GM23338 (cell line): ENCODE measurements around the gene LSM14B. TPM values are rescaled to one million over a fixed set of nuclear protein-coding genes. Genes with fewer than 3 reads are reported as not detected.

Source experiments
- ATAC-seq: fragments of 200-7000 bp; cut with Tn5 transposase; 3 replicates; pipeline ENCODE4 v1.9.1; 2020
- DNase-seq: peaks from one replicate; pipeline ENCODE4 v3.0.0-alpha.2; 2015; ENCODE audit warnings: low spot score
- H2AFZ ChIP-seq: fragments of 200-600 bp; sonication (generic); 2 replicates; pipeline ENCODE4 v1.8.0; 2016; ENCODE audit warnings: antibody characterized with exemption, mild to moderate bottlenecking, moderate library complexity
- H3F3A ChIP-seq: fragments of 200-600 bp; sonication (generic); replicated peaks from 2 replicates; pipeline ENCODE4 v1.8.0; 2017; ENCODE audit warnings: antibody characterized with exemption, mixed run types, low read depth
- H3K27ac ChIP-seq: fragments of 200-600 bp; sonication (generic); 2 replicates; pipeline ENCODE4 v1.6.1; 2016; ENCODE audit warnings: low read depth
- H3K27me3 ChIP-seq: fragments of 200-600 bp; sonication (generic); 2 replicates; pipeline ENCODE4 v1.8.0; 2016; ENCODE audit warnings: mild to moderate bottlenecking, mixed run types, moderate library complexity; ENCODE audit not compliant: insufficient read depth
- H3K36me3 ChIP-seq: fragments of 200-600 bp; sonication (generic); 2 replicates; pipeline ENCODE4 v1.8.0; 2016; ENCODE audit warnings: mild to moderate bottlenecking; ENCODE audit not compliant: insufficient read depth
- H3K4me1 ChIP-seq: fragments of 200-600 bp; sonication (generic); 2 replicates; pipeline ENCODE4 v1.8.0; 2016; ENCODE audit warnings: mild to moderate bottlenecking, moderate library complexity; ENCODE audit not compliant: insufficient read depth
- H3K4me2 ChIP-seq: fragments of 200-600 bp; sonication (generic); 2 replicates; pipeline ENCODE4 v1.7.1; 2017; ENCODE audit warnings: mixed run types
- H3K4me3 ChIP-seq: fragments of 200-600 bp; sonication (generic); 2 replicates; pipeline ENCODE4 v1.6.1; 2016; ENCODE audit warnings: mixed run types
- H3K79me2 ChIP-seq: fragments of 200-600 bp; sonication (generic); replicated peaks from 2 replicates; pipeline ENCODE4 v1.8.0; 2017; ENCODE audit warnings: mild to moderate bottlenecking; ENCODE audit not compliant: insufficient read depth
- H3K9me2 ChIP-seq: fragments of 200-600 bp; sonication (generic); 2 replicates; pipeline ENCODE4 v1.8.0; 2017; ENCODE audit not compliant: insufficient read depth
- H4K20me1 ChIP-seq: fragments of 200-600 bp; sonication (generic); replicated peaks from 2 replicates; pipeline ENCODE4 v1.8.0; 2017; ENCODE audit warnings: mild to moderate bottlenecking; ENCODE audit not compliant: insufficient read depth
- H3K27ac Mint-ChIP-seq: 2 replicates; pipeline ENCODE4 v1.8.0; 2020; ENCODE audit warnings: inconsistent platforms, mild to moderate bottlenecking, moderate library complexity, mixed read lengths
- H3K27me3 Mint-ChIP-seq: 3 replicates; pipeline ENCODE4 v1.8.0; 2022; ENCODE audit warnings: low read depth, mild to moderate bottlenecking, moderate library complexity, mixed read lengths, inconsistent platforms; ENCODE audit not compliant: insufficient read depth, poor library complexity
- H3K36me3 Mint-ChIP-seq: 3 replicates; pipeline ENCODE4 v1.8.0; 2021; ENCODE audit warnings: low read depth, mild to moderate bottlenecking, inconsistent platforms, moderate library complexity, mixed read lengths
- H3K4me1 Mint-ChIP-seq: 3 replicates; pipeline ENCODE4 v1.8.0; 2020; ENCODE audit warnings: mild to moderate bottlenecking, inconsistent platforms, mixed read lengths
- H3K4me3 Mint-ChIP-seq: 3 replicates; pipeline ENCODE4 v1.8.0; 2021; ENCODE audit warnings: moderate library complexity, mild to moderate bottlenecking, inconsistent platforms, mixed read lengths
- H3K9me3 Mint-ChIP-seq: 3 replicates; pipeline ENCODE4 v1.8.0; 2020; ENCODE audit warnings: moderate library complexity, mild to moderate bottlenecking, inconsistent platforms, mixed read lengths
- CREB1 ChIP-seq: fragments of 250-450 bp; sonication (Bioruptor Pico); IDR thresholded peaks from 2 replicates; pipeline ENCODE4 v1.5.0; 2020; ENCODE audit warnings: low read depth, mild to moderate bottlenecking, moderate library complexity
- CTCF ChIP-seq, 2 experiments: fragments of 200-600 bp in 1 of 2; sonication (generic) in 1 of 2; conservative IDR thresholded peaks; 2 replicates each; pipeline versions ENCODE4 v1.5.1 to v1.6.1; 2016 to 2017; ENCODE audit warnings: antibody characterized with exemption in 2 of 2, low read depth in 2 of 2, mild to moderate bottlenecking in 2 of 2, moderate library complexity in 1 of 2
- ETS1 ChIP-seq: IDR thresholded peaks from 2 replicates; pipeline ENCODE4 v1.6.1; 2016; ENCODE audit warnings: antibody characterized with exemption
- EZH2 ChIP-seq: fragments of 200-600 bp; sonication (generic); IDR thresholded peaks from one replicate; pipeline ENCODE4 v1.8.0; 2017; ENCODE audit warnings: antibody characterized with exemption, mild to moderate bottlenecking, low read depth; ENCODE audit not compliant: unreplicated experiment
- EZH2phosphoT487 ChIP-seq: fragments of 200-600 bp; sonication (generic); IDR thresholded peaks from one replicate; pipeline ENCODE4 v1.8.1; 2018; ENCODE audit warnings: antibody characterized with exemption; ENCODE audit not compliant: unreplicated experiment
- JUNB ChIP-seq: IDR thresholded peaks from one replicate; pipeline ENCODE4 v1.6.1; 2016; ENCODE audit warnings: antibody characterized with exemption; ENCODE audit not compliant: unreplicated experiment
- NANOG ChIP-seq: IDR thresholded peaks from 2 replicates; pipeline ENCODE4 v1.6.1; 2016; ENCODE audit warnings: antibody characterized with exemption, borderline replicate concordance
- POLR2AphosphoS5 ChIP-seq: IDR thresholded peaks from 2 replicates; pipeline ENCODE4 v1.6.1; 2016; ENCODE audit warnings: antibody characterized with exemption, low read depth
- REST ChIP-seq: IDR thresholded peaks from one replicate; pipeline ENCODE4 v1.6.1; 2018; ENCODE audit warnings: antibody characterized with exemption; ENCODE audit not compliant: unreplicated experiment
- STAT1 ChIP-seq: IDR thresholded peaks from one replicate; pipeline ENCODE4 v1.6.1; 2016; ENCODE audit warnings: antibody characterized with exemption; ENCODE audit not compliant: unreplicated experiment
- ZNF114 ChIP-seq: fragments of 250-450 bp; sonication (Bioruptor Pico); IDR thresholded peaks from 2 replicates; pipeline ENCODE4 v1.5.0; 2020; ENCODE audit warnings: mild to moderate bottlenecking, moderate library complexity
- ZNF331 ChIP-seq: fragments of 250-450 bp; sonication (Bioruptor Pico); IDR thresholded peaks from 2 replicates; pipeline ENCODE4 v1.5.0; 2020; ENCODE audit warnings: low read depth, mild to moderate bottlenecking, moderate library complexity
- ZNF462 ChIP-seq: fragments of 250-450 bp; sonication (Bioruptor Pico); IDR thresholded peaks from 2 replicates; pipeline ENCODE4 v1.5.0; 2020; ENCODE audit warnings: mild to moderate bottlenecking, moderate library complexity
- polyA plus RNA-seq: library from polyadenylated mRNA; unstranded; fragments of >200 nt; fragmentation: Nextera tagmentation; extraction: Ambion mirVana; gene quantifications from 2 replicates; pipeline ENCODE4 v1.2.1, GENCODE V29; 2016
- total RNA-seq: library from RNA; depleted of rRNA; stranded (reverse); fragments of >200 nt; shearing (Covaris generic); gene quantifications from 2 replicates; pipeline ENCODE4 v1.2.3, GENCODE V29; 2014

Gene LSM14B
- total and polyA plus RNA-seq, 2 experiments from 2014 or later = 9.6 to 55.7 TPM

GRCh38 chr20:62111148-62111547, 11.1 kb upstream of the LSM14B start:
- H3K4me3 ChIP-seq = no peak overlapping the region
- Mint-ChIP-seq H3K9me3 (peaks cover 55% of the 10 kb centered on the region), H3K4me1 (peaks cover 4% of the 10 kb centered on the region; the same call in 1 of the 3 replicates), H3K27me3 (peaks cover 9% of the 10 kb centered on the region), H3K4me3 (no peak overlapping the region), H3K27ac (no peak overlapping the region), H3K36me3 (peaks cover 17% of the 10 kb centered on the region; the same call in 2 of the 3 replicates)
- no peaks in the 10 kb centered on the region for H3K36me3 ChIP-seq
- no peak overlapping the region for H3K27ac ChIP-seq
- no peaks in the 10 kb centered on the region; the same call in 1 of the 2 replicates for H3K4me1 ChIP-seq
- H2AFZ ChIP-seq = no peak overlapping the region
- no peaks in the 10 kb centered on the region for H3K9me2 ChIP-seq
- H3F3A ChIP-seq = no peaks in the 10 kb centered on the region
- no peak for DNase-seq
- no peak overlapping the region for H3K4me2 ChIP-seq
- H4K20me1 ChIP-seq = no peaks in the 10 kb centered on the region
- TF ChIP-seq REST (no peak), ZNF331 (CRISPR knock-in tag) (no peak), NANOG (no peak), POLR2AphosphoS5 (no peak), CREB1 (CRISPR knock-in tag) (no peak), ZNF462 (CRISPR knock-in tag) (no peak), EZH2phosphoT487 (no peak), ZNF114 (no peak), JUNB (no peak), CTCF (conservative IDR thresholded peaks at IDR 0.05; ENCODE audit: low read depth in 2 of 2) (no peak), EZH2 (no peak), STAT1 (no peak), ETS1 (no peak)
- no peak for ATAC-seq
- H3K27me3 ChIP-seq = no peaks in the 10 kb centered on the region
- H3K79me2 ChIP-seq = no peaks in the 10 kb centered on the region
